Dendritic cell treated with granulocyte-macrophage colony-stimulating factor and Interleukin-4, amounts not matched to agents 40 ng/mL and 50 ng/mL, for 4 days (primary cell): Measurements from ENCODE around the gene ACTR3C.
A peak's percentile ranks its signal among the peaks of the same experiment; 100 is the strongest.

Experiments
- H3K27ac Mint-ChIP-seq: one replicate; pipeline ENCODE4 v1.8.0; 2022; ENCODE audit warnings: mild to moderate bottlenecking, mixed read lengths
- H3K27me3 Mint-ChIP-seq: one replicate; pipeline ENCODE4 v1.8.0; 2022; ENCODE audit warnings: mild to moderate bottlenecking, mixed read lengths
- H3K36me3 Mint-ChIP-seq: one replicate; pipeline ENCODE4 v1.8.0; 2022; ENCODE audit warnings: low read depth, mixed read lengths
- H3K4me1 Mint-ChIP-seq: one replicate; pipeline ENCODE4 v1.8.0; 2022; ENCODE audit warnings: low read depth, mixed read lengths
- H3K4me3 Mint-ChIP-seq: one replicate; pipeline ENCODE4 v1.8.0; 2022; ENCODE audit warnings: mild to moderate bottlenecking, moderate library complexity, mixed read lengths
- H3K9me3 Mint-ChIP-seq: one replicate; pipeline ENCODE4 v1.8.0; 2022; ENCODE audit warnings: mixed read lengths
- intact Hi-C: fragments of 100-400 bp; cut with micrococcal nuclease; formaldehyde crosslinking; loops from one replicate; pipeline ENCODE4 v1.15.0; 2022

The ACTR3C gene

DNA sequence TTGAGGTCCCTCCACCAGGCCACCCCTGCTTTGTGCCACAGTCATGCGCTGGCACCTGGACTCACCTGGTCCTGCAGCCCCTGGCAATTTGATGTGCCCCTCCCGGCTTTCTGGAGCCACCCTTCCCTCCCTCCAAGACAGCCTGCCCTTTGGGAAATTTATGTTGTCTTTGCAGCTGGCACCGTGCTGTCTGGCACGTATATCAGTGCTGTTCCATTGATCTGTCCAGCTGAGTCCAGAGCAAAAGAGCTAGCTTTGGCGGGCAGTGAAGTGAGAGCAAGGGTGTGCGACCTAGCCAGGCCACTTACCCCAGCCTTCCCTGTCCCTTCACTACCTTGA lies 12.4 kb upstream of the ACTR3C start:
- Mint-ChIP-seq H3K9me3 (no peaks in the 10 kb centered on the region), H3K4me3 (no peak overlapping the region), H3K27me3 (peaks cover 27% of the 10 kb centered on the region), H3K4me1 (peaks cover 12% of the 10 kb centered on the region), H3K27ac (no peak overlapping the region), H3K36me3 (no peaks in the 10 kb centered on the region)
- intact Hi-C loops: no loop called here

DNA sequence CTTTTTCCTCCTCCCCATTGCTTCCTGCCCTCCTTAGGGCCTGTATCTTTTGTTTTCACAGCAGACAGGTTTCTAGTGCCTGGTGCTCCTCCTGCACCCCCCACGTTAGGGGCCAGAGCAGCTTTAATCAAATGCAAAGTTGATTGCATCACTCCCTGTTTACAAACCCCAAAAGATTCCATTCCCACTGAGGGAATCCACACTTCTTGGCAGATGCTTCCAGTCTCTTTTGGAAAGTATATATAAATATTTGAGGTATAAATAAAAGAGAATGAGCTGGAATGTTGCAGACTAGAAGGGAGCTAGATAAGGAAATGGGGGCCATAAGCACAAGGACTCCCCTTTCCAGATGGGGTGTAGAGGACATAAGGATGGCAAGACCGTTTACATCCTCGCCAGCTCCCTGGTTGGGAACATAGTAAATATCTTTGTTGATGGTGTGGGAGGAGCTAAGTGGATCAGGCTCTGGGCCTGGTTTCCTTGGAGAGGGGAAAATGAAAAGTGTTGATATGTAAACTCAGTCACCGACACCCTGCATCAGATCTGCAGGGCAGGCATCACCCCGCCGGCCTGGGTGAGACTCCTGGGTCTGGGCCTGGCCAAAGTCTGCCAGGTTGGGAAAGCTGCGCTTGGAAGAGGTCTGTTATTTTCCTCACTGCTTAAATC lies 11.9 kb upstream of the ACTR3C start:
- Mint-ChIP-seq H3K27me3 (peaks cover 22% of the 10 kb centered on the region), H3K4me1 (peaks cover 7% of the 10 kb centered on the region), H3K27ac (no peak overlapping the region), H3K36me3 (no peaks in the 10 kb centered on the region), H3K9me3 (no peaks in the 10 kb centered on the region), H3K4me3 (no peak overlapping the region)
- intact Hi-C loops: no loop called here

DNA sequence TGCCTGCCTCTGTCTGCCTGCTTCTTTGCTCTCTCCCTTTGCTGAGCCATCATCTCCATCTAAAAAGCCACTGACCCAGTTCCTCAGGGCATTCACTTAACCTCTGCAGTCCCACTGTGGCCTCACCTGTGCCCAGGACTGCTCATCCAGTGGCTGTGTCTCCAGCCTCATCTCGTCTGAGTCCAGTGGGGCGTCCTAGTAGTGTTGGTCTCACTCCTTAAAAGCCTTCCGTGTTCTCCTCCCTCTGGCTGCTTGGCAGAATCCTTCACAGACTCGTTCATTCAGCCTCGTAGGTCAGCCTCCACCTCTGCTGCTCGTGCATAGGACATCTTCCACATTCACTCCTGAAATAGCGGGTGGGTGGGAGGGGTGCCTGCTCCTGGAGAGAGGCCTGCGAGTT lies 10.8 kb upstream of the ACTR3C start:
- Mint-ChIP-seq H3K27ac (no peak overlapping the region), H3K27me3 (peaks cover 10% of the 10 kb centered on the region), H3K4me1 (no peaks in the 10 kb centered on the region), H3K36me3 (no peaks in the 10 kb centered on the region), H3K4me3 (no peak overlapping the region), H3K9me3 (no peaks in the 10 kb centered on the region)
- intact Hi-C loops: no loop called here

DNA sequence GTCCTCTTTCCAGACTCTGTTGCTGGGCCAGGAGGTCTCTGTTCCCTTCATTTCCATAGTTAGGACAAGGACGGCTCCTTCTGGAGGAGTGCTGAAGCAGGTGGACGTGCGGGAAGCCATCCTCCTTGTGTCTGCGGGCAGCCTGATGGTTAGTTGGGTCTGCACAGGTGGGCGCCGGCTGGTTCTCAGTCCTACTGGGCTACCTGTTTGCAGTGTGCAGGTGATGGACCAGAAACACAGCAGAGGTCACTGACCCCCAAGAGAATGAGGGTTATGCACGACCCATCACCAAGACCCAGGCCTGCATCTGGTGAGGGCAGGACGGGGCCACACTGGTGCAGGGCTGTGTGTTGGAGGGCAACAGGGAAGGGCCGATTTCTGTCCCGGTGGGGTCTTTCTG lies 10.3 kb upstream of the ACTR3C start:
- intact Hi-C loops: no loop called here
- Mint-ChIP-seq H3K9me3 (no peaks in the 10 kb centered on the region), H3K27ac (no peak overlapping the region), H3K27me3 (peaks cover 6% of the 10 kb centered on the region), H3K4me3 (no peak overlapping the region), H3K4me1 (no peaks in the 10 kb centered on the region), H3K36me3 (no peaks in the 10 kb centered on the region)

DNA sequence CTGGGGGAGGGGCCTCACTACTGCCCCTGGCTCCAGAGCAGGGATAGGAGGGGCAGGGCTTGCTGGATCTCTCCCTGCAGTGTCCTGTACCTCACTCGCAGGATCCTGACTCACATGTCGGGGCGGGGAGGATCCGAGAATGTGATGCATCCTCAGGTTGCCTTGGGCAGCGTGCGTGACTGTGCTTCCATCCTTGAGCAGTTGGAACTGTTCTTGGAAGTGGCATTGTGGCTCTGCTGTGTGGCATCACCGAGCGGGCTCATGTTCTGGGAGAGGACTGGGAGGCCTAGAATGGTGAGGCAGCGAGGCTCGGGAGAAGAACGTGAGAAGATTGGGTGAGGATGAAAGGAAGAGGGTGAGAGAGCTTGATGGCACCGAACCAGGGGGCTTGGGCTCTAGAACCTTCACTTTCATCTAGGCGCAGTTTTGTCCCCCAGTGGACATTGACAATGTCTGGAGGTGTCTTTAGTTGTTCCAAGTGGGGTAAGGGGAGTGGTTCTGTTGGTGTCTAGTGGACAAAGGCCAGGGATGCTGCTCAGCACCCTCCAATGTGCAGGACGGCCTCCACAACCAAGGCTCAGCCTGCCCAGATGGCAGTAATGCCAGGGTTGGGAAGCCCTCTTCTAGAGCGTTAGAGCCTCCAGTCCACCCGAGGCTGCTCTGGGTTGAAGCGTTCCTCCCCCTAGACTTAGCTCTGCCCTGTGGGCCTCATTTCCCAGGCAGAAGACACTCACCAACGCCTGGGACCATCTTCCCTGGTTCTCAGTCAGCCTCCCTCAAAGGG lies 9.7 kb upstream of the ACTR3C start:
- Mint-ChIP-seq H3K9me3 (no peaks in the 10 kb centered on the region), H3K27ac (no peak overlapping the region), H3K27me3 (peaks cover under 1% of the 10 kb centered on the region), H3K36me3 (no peaks in the 10 kb centered on the region), H3K4me1 (no peaks in the 10 kb centered on the region), H3K4me3 (no peak overlapping the region)
- intact Hi-C loops: no loop called here

DNA sequence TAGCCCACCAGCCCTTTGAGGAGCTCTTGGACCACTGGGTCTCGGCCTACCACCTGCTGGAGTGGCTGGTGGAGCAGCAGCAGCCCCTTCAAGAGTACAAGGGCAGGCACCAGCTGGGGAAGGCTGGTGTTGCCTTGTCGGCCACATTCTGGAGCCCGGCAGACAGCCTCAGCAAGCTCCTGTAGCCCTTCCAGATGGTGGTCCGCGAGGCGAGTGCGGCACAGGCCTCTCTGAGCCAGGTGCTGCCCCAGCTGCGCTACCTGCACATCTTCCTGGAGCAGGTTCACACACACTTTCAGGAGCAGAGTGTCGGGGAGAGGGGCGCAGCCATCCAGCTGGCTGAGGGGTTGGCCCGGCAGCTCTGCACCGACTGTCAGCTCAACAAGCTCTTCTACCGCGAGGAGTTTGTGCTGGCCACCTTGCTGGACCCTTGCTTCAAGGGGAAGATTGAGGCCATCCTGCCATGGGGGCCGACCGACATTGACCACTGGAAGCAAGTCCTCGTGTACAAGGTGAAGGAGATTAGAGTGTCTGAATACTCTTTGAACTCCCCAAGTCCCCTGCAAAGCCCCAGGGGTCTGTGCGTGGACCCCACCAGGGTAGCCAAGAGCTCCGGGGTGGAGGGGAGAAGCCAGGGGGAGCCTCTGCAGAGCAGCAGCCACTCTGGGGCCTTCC lies 7.0 kb upstream of the ACTR3C start:
- intact Hi-C loops: no loop called here
- no peaks in the 10 kb centered on the region for H3K9me3 Mint-ChIP-seq
- no peak overlapping the region for H3K27ac Mint-ChIP-seq
- H3K4me1 Mint-ChIP-seq: peaks cover 19% of the 10 kb centered on the region
- no peaks in the 10 kb centered on the region for H3K36me3 Mint-ChIP-seq
- no peaks in the 10 kb centered on the region for H3K27me3 Mint-ChIP-seq
- no peak overlapping the region for H3K4me3 Mint-ChIP-seq

DNA sequence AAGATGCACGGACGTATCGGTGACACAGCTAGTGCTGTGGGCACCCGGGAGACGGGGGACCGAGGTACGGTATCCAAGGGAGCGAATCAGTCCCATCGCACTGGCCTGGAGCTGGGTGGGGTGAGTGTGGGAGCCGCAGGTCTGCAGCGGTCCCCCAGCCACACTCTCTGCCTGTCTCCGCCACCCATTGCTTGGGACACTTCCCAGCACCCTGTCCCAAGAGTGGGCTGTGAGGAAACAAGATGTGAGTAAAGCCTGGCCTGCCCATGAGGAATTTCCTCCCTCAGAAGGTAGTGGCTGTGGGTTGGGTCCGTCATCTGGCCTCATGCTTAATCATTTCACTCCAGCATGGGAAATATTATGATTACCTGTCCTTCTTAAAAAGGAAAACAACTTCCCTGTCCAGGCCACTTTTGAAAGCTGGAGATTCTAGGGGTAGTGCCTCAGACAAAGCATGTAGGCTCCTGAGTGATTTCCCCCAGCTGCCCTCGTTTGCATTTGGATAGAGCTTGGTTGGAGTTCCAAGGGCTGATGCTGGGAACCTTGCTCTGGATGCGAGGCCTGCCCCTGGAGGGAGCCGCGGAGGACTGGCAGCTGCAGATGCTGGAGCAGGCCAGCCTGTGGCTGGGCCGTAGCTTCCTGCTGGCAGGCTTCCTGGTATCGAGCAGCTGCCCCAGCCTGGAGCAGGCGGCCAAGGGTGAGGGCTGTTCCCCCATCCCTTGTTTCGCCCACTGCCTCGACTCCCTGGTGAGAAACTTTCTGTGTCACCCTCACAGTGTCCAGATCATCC lies 6.2 kb upstream of the ACTR3C start:
- Mint-ChIP-seq H3K27me3 (peaks cover 5% of the 10 kb centered on the region), H3K36me3 (no peaks in the 10 kb centered on the region), H3K9me3 (no peaks in the 10 kb centered on the region), H3K27ac (no peak overlapping the region), H3K4me3 (no peak overlapping the region), H3K4me1 (peaks cover 27% of the 10 kb centered on the region)
- intact Hi-C loops: no loop called here

DNA sequence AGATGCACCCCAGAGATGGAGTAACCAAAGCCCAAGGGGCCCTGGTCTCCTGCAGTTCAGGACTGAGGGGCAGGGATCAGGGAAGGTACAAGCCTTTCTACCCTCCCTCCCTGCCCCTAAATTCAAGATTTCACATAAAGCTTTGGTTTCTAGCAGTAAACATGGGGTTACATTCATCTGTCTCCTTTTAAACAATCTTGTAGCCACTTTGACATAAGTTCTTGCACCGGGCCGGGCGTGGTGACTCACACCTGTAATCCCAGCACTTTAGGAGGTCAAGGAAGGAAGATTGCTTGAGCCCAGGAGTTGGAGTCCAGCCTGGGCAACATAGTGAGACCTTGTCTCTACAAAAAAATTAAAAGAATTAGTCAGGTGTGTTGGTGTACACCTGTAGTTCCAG lies 4.0 kb upstream of the ACTR3C start:
- no peak overlapping the region for H3K4me3 Mint-ChIP-seq
- peaks cover 17% of the 10 kb centered on the region for H3K27me3 Mint-ChIP-seq
- intact Hi-C loops: no loop called here
- H3K27ac Mint-ChIP-seq: no peak overlapping the region
- H3K36me3 Mint-ChIP-seq: no peaks in the 10 kb centered on the region
- peaks cover 47% of the 10 kb centered on the region for H3K4me1 Mint-ChIP-seq
- no peaks in the 10 kb centered on the region for H3K9me3 Mint-ChIP-seq

DNA sequence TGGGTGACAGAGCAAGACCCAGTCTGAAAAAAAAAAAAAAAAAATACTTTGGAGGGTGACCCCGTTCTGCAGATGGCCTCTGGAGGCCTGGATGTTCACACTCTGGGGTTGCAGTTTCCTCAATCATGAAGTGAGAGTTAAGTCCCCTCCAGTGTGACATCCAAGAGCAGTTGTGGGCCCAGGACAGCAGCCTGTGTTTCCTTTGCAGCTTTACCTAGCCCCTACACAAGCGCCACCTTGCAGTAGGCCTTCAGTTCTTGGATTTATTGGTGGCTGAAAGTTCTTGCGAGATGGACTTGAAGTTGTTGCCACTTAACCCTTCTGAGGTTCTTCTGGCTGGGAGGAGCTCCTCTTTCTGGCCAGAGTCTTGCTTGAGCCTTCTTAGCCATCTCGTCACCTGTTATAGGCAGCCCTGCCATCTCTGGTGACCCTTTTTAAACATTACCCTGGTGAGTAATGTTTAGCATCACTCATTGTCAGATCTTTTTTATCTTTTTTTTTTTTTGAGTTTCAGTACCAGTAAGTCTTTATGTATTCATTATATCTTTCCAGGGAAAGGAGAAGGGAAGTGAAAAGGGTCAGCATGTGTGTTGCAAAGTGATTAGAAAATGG lies 3.4 kb upstream of the ACTR3C start:
- Mint-ChIP-seq H3K4me3 (no peak overlapping the region), H3K27me3 (peaks cover 17% of the 10 kb centered on the region), H3K27ac (no peak overlapping the region), H3K9me3 (no peaks in the 10 kb centered on the region), H3K36me3 (no peaks in the 10 kb centered on the region), H3K4me1 (peaks cover 49% of the 10 kb centered on the region)
- intact Hi-C loops: no loop called here

DNA sequence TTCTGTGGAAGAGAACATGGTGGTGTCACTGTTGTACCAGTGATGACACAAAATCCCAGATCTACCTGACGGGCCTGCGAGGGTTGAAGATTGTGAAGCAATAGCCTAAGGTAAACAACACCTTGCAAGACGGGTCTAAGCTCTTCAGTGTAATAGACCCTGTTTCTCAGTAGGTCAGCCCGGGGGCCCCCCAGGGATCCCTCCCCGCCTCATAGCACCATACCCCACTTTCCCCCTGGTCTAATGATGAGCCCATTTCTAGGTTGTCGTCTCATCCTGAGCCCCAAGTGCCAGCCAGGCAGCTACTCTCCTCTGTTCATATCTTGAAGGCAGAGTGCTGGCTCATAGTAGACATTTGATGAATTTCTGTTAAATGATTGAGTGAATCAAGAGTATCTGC lies 2.6 kb upstream of the ACTR3C start:
- intact Hi-C loops: no loop called here
- Mint-ChIP-seq H3K27me3 (peaks cover 18% of the 10 kb centered on the region), H3K4me1 (peaks cover 56% of the 10 kb centered on the region), H3K9me3 (no peaks in the 10 kb centered on the region), H3K36me3 (no peaks in the 10 kb centered on the region), H3K4me3 (no peak overlapping the region), H3K27ac (no peak overlapping the region)

DNA sequence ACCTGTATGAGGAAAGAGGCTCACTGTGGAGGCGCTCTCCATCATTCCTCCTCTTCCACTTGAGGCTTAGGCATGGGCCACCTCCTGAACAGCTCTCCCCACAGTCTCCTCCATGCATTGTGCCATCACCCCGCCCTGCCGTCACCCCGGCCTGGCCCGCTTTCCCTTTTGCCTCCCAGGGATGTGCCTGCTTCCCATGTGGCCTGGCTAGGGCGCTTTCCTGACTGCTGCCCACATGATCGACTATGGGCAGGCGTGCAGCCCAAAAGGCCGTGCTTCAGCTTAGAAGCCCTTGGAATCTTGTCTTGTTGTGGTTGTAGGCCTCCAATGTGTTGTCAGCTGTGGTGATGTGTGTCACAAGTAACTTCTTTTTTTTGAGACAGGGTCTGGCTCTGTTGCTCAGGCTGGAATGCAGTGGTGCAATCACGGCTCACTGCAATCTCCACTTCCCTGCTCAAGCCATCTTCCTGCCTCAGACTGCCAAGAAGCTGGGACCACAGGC lies 1.8 kb upstream of the ACTR3C start:
- Mint-ChIP-seq H3K9me3 (no peaks in the 10 kb centered on the region), H3K27ac (peak overlapping the region; percentile 63), H3K4me3 (peak overlapping the region; percentile 18), H3K27me3 (peaks cover 18% of the 10 kb centered on the region), H3K4me1 (peaks cover 58% of the 10 kb centered on the region), H3K36me3 (no peaks in the 10 kb centered on the region)
- intact Hi-C loops: no loop called here

DNA sequence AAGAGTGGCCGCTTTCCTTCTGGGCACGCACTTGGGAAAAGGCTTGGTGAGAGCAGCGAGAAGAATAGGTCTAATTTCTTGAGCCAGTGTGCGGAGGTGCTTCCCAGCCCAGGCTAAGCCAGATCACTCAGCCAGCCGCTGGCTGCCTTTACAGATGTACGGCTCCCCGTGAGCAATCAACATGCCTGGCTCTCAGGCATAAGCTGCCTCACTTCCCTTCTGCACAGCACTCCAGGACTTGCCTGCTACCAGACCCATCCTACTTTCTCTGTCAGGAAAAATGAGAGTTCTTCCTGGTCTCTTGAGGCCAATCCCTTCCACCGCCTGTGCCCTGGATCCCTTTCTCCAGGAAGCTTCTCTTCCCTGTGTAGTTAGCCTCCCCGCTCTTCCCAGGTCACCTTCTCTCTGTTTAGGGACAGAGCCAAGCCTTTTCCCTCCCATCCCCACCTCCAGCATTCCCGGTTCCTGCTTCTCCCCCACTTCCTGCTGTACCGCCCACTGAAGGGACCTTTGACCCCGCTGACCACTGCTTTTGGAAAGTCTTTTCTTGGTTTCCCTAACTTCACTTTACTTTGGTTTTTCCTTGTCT lies 1.1 kb upstream of the ACTR3C start:
- H3K27ac Mint-ChIP-seq: peak overlapping the region; percentile 63
- peaks cover 18% of the 10 kb centered on the region for H3K27me3 Mint-ChIP-seq
- intact Hi-C loops: no loop called here
- peaks cover 58% of the 10 kb centered on the region for H3K4me1 Mint-ChIP-seq
- H3K9me3 Mint-ChIP-seq: no peaks in the 10 kb centered on the region
- peak overlapping the region; percentile 32 for H3K4me3 Mint-ChIP-seq
- no peaks in the 10 kb centered on the region for H3K36me3 Mint-ChIP-seq

DNA sequence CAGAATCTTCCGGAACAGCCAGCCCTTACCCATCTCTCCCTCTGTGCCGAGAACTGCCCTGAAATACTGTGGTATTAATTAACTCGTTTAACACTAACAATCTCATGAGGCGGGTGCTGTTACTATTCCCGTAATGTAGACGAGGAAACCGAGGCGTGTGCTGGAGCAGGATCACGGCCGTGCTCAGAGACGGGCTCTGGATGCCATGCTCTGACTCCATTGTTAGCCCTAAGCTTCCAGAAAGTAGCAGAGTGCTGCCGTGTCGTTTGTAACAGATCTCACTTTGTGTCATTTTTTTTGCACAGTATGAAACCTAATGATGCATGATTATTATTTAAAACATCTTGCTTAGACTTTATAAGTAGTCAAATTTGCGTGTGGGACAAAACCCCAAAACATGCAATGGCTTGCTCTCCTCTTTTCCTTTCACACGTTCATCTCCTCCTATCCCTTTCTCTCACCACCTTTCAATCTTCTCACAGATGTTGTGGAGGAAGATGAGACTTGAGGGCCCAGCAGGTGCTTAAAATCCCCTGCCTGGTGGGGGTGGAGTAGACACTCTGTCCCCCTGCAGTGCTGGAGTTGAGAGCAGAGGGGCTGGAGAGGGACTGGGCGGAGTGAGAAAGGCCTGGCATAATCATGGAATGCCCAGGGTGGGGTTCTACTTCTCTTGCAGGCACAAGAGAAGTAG lies 482 bp upstream of the ACTR3C start:
- Mint-ChIP-seq H3K4me1 (peaks cover 58% of the 10 kb centered on the region), H3K27ac (peak overlapping the region; percentile 63), H3K4me3 (peak overlapping the region; percentile 76), H3K36me3 (no peaks in the 10 kb centered on the region), H3K9me3 (no peaks in the 10 kb centered on the region), H3K27me3 (peaks cover 18% of the 10 kb centered on the region)
- intact Hi-C loops: no loop called here
